Effector memory CD4-positive, alpha-beta T cell (primary cell): ENCODE data around the gene NLRX1.
"Not testable (repeated sequence)": the region's sequence is repeated elsewhere in the genome, so short reads cannot be mapped to it uniquely, and the experiment has no call there.

Experiments
- DNase-seq, 3 donors: peaks; one replicate each; pipeline ENCODE4 v3.0.0-alpha.2; 2020
- H3K27ac ChIP-seq: 2 replicates; pipeline ENCODE4 v1.7.0; 2013; ENCODE audit warnings: mild to moderate bottlenecking, low read length, moderate library complexity; ENCODE audit not compliant: insufficient read depth, poor library complexity, severe bottlenecking
- H3K27me3 ChIP-seq: replicated peaks from 2 replicates; pipeline ENCODE4 v1.7.0; 2013; ENCODE audit warnings: mild to moderate bottlenecking, low read length; ENCODE audit not compliant: insufficient read depth, control insufficient read depth, poor library complexity, severe bottlenecking
- H3K36me3 ChIP-seq: 2 replicates; pipeline ENCODE4 v1.7.0; 2013; ENCODE audit warnings: mild to moderate bottlenecking, low read length, moderate library complexity; ENCODE audit not compliant: control insufficient read depth, insufficient read depth
- H3K4me1 ChIP-seq: 2 replicates; pipeline ENCODE4 v1.7.0; 2013; ENCODE audit warnings: low read length, mild to moderate bottlenecking; ENCODE audit not compliant: control insufficient read depth, insufficient read depth, poor library complexity, severe bottlenecking
- H3K4me3 ChIP-seq: 2 replicates; pipeline ENCODE4 v1.7.0; 2013; ENCODE audit warnings: low read length, low read depth, mild to moderate bottlenecking; ENCODE audit not compliant: insufficient read depth, poor library complexity, severe bottlenecking
- H3K9me3 ChIP-seq: 2 replicates; pipeline ENCODE4 v1.7.0; 2013; ENCODE audit warnings: mild to moderate bottlenecking, low read length, moderate library complexity; ENCODE audit not compliant: control insufficient read depth

The NLRX1 gene

DNA sequence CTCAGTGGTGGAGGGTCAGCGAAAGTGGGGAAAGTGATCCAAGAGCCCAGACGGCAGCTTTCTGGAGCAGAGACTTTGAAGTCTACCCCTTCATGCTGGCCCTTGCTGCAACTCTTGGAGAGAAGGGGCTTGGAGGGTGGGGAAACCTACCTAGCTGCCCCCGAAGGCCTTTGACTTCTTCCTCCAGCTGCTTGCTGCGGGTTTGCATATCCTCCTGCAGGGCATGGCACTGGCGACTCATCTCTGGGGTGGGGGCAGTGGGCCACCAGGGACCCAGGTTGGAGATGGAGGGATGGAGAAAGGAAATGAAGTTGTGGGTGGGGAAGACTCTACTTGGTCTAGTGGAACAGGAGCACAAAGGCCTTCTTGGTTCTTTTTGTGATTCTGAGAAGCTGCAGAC, 24.5 kb downstream of the NLRX1 start:
- no peaks in the 10 kb centered on the region for H3K27me3 ChIP-seq
- H3K4me3 ChIP-seq, result no peak overlapping the region
- H3K9me3 ChIP-seq, result no peaks in the 10 kb centered on the region
- H3K4me1 ChIP-seq, result peaks cover 3% of the 10 kb centered on the region
- H3K27ac ChIP-seq, result no peak overlapping the region
- no peak for DNase-seq
- no peaks in the 10 kb centered on the region for H3K36me3 ChIP-seq

DNA sequence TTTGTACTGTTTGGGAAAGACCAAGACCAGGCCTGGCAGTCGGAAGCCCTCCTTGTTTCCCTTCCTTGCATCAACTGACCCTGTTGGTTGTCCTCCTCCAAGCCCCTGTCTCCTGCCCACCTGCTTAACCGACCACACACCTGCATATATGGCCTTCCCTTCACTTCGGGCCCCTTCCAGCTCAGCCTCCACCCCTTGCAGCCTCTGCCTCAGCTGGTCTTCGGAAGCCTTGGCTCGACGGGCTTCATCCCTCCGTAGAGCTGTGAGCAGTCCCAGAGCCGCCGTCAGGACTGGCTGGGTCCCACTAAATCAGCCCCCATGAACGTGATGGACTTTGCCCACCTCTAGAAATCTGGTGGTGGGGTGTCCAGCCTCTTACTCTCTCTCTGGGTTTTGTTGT, 25.1 kb downstream of the NLRX1 start:
- no peaks in the 10 kb centered on the region for H3K9me3 ChIP-seq
- H3K27me3 ChIP-seq, result no peaks in the 10 kb centered on the region
- H3K36me3 ChIP-seq, result no peaks in the 10 kb centered on the region
- H3K4me3 ChIP-seq, result no peak overlapping the region
- no peak for DNase-seq
- no peak overlapping the region for H3K27ac ChIP-seq
- peaks cover 3% of the 10 kb centered on the region for H3K4me1 ChIP-seq

DNA sequence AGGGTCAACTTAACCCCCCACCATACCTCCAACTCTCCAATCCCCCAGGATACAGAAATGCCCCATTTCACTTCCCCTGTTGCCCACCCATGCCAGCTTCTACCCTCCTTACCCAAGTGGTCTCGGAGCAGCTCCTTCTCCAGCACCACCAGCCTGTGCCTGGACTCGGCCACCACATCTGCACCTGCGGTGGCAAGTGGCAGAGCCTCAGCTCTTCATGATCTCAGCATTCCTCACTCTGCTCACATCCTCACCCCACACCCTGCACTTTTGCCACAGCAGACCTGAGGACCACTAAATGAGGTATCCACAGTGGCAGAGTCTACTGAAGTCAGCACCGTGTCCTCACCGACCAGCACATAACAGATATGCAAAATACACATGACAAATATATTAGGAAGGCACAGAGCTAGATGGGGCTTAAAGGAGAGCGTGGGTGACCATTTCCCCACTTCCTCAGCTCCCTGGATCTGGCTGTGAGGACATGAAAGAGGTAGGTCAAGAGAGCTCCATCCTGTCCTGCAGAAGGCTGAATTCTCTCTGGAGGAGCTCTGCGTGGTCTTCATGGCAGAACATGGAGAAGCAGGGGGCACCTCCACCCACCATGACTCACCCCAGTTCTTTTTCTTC, 26.4 kb downstream of the NLRX1 start:
- Histone ChIP-seq H3K9me3 (no peaks in the 10 kb centered on the region), H3K36me3 (no peaks in the 10 kb centered on the region), H3K4me1 (peaks cover 3% of the 10 kb centered on the region)

DNA sequence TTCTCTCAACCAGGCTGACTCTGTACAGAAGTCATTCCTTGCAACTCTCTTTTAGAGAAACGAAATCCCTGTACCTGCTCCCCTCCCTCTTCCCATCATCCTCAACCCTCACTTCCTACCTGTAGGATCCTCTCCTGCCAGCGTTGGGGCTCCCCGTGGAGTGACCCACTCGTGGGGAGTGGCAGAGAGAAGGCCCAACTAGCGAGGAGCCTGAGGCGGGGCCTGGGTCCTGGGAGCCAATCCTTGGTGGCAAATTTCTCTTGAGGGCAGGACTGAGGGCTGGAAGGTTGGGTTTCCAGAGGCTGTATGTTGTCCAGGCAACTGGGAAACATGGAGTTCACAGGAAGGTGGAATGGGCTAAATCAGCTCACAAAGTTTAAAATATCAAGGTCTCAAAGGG, 27.2 kb downstream of the NLRX1 start:
- H3K9me3 ChIP-seq, result no peaks in the 10 kb centered on the region
- no peaks in the 10 kb centered on the region for H3K27me3 ChIP-seq
- H3K4me3 ChIP-seq, result no peak overlapping the region
- no peak for DNase-seq
- no peak overlapping the region for H3K27ac ChIP-seq
- H3K36me3 ChIP-seq, result no peaks in the 10 kb centered on the region
- H3K4me1 ChIP-seq, result peaks cover 3% of the 10 kb centered on the region

More for the DNA sequence above, 26.4 kb downstream of the NLRX1 start:
- no peak overlapping the region for H3K4me3 ChIP-seq
- H3K27me3 ChIP-seq, result no peaks in the 10 kb centered on the region
- H3K27ac ChIP-seq, result no peak overlapping the region
- no peak for DNase-seq

DNA sequence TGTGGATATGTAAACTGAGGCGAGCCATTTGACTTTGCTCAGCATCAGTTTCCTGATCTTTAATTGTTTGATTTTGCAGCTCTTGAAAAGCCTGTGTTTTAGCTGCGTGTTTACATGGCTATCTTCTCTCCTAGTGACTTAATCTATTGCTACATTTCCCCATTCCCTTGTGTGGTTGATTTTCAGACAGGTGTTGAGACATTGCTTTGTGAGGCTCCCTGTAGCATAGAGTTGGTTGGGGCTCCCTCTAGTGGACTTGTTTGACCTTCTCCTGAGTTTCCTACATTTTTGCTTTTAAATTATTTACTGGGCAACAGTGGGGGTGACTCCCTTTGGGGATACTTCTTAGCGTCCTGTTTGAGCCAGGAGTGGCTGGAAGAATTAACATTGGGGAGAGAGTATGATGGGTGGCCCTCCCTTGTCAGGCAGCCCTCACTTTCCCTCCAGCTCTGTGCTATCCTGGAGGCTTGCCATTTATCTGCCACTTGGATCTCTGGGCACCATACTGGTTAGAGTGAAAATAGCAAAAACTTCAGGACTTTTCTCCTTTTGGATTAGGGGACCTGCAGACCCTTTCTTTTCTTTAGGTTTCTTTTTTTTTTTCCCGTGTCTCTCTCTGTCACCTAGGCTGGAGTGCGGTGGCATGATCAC, 28.4 kb downstream of the NLRX1 start:
- Histone ChIP-seq H3K4me3 (no peak overlapping the region), H3K4me1 (peaks cover 3% of the 10 kb centered on the region), H3K27me3 (no peaks in the 10 kb centered on the region), H3K36me3 (no peaks in the 10 kb centered on the region), H3K27ac (no peak overlapping the region), H3K9me3 (no peaks in the 10 kb centered on the region)
- DNase-seq, result peak; percentile 19 to 51 (median 37)

DNA sequence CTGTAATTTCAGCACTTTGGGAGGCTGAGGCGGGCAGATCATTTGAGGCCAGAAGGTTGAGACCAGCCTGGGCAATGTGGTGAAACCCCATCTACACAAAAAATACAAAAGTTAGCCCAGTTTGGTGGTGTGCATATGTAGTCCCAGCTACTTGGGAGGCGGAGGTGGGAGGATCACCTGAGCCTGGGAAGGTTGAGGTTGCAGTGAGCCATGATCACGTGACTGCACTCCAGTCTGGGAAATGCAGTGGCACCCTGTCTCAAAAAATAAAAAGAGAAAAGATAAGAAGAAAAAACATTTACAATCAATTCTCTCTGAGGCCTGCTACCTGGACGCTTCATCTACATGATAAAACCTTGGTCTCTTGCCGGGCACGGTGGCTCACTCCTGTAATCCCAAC, 30.4 kb downstream of the NLRX1 start:
- no peak overlapping the region for H3K27ac ChIP-seq
- H3K9me3 ChIP-seq, result no peaks in the 10 kb centered on the region
- peaks cover 3% of the 10 kb centered on the region for H3K4me1 ChIP-seq
- DNase-seq, result no peak
- no peaks in the 10 kb centered on the region for H3K36me3 ChIP-seq
- no peaks in the 10 kb centered on the region for H3K27me3 ChIP-seq
- no peak overlapping the region for H3K4me3 ChIP-seq

DNA sequence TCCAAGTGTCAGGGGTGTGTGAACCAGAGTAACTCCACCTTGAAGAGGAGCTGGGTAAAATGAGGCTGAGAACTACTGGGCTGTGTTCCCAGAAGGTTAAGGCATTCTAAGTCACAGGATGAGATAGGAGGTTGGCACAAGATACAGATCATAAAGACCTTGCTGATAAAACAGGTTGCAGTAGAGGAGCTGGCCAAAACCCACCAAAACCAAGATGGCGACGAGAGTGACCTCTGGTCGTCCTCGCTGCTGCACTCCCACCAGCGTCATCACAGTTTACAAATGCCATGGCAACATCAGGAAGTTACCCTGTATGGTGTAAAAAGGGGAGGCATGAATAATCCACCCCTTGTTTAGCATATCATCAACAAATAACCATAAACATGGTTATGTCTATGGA, 32.7 kb downstream of the NLRX1 start:
- not testable (repeated sequence) for DNase-seq, H3K27me3 ChIP-seq, H3K27ac ChIP-seq

DNA sequence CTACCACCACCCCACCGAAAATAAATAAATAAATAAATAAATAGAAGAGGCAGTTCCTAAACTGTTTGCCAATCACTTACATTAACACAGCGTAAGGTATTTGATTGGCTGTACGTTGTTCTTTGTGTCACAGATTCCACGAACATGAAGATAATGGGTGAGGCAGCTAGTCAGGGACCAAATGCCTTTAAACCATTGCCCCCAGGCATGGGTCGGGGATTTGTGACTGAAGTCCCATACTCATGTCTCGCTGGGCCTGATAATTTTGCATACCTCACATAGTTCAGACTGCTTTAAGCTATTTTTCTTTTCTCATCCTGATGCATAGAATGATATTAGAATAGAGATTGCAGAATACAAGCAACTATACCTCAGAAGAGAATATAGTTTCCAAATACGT, 34.0 kb downstream of the NLRX1 start:
- no peak for DNase-seq
- Histone ChIP-seq H3K4me3 (no peak overlapping the region), H3K36me3 (no peaks in the 10 kb centered on the region), H3K9me3 (no peaks in the 10 kb centered on the region), H3K4me1 (peaks cover 6% of the 10 kb centered on the region), H3K27ac (no peak overlapping the region), H3K27me3 (no peaks in the 10 kb centered on the region)

More for the DNA sequence above, 32.7 kb downstream of the NLRX1 start:
- H3K36me3 ChIP-seq, H3K4me3 ChIP-seq, H3K9me3 ChIP-seq, H3K4me1 ChIP-seq: not testable (repeated sequence)

DNA sequence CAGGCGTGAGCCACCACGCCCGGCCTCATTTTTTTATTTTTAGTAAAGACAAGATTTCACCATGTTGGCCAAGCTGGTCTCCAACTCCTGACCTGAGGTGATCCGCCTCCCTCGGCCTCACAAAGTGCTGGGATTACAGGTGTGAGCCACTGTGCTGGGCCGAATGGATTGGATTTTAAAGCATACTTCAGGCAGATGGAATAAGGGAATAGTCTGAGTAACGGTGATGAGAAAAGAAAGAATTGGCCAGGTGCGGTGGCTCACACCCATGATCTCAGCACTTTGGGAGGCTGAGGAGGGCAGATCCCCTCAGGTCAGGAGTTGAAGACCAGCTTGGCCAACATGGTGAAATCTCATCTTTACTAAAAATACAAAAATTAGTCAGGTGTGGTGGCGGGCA, 35.5 kb downstream of the NLRX1 start:
- peaks cover 8% of the 10 kb centered on the region for H3K4me1 ChIP-seq
- no peak for DNase-seq
- no peak overlapping the region for H3K4me3 ChIP-seq
- H3K9me3 ChIP-seq, result no peaks in the 10 kb centered on the region
- no peaks in the 10 kb centered on the region for H3K27me3 ChIP-seq
- H3K36me3 ChIP-seq, result no peaks in the 10 kb centered on the region
- H3K27ac ChIP-seq, result no peak overlapping the region

DNA sequence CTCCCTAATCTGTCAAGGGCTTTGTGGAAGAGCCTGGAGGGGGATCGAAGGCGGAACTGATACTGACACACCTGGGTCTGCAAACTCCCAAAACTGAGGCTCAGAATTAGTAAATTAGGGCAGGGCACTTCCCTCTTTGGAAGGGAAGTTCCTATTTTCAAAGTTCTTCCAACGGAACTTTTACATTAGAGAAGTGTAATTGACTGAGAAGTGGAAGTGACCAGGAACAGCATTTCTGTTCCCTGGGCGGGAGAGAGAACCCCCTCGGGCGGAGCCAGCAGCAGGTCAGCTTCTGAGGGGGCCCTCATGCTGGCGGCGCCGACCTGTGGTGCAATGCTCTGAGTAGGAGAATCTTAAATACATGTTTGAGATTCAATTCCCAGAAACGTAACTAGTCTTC, 36.6 kb downstream of the NLRX1 start:
- no peak overlapping the region for H3K4me3 ChIP-seq
- H3K27ac ChIP-seq, result no peak overlapping the region
- H3K4me1 ChIP-seq, result peaks cover 12% of the 10 kb centered on the region
- H3K36me3 ChIP-seq, result no peaks in the 10 kb centered on the region
- no peak for DNase-seq
- H3K9me3 ChIP-seq, result no peaks in the 10 kb centered on the region
- no peaks in the 10 kb centered on the region for H3K27me3 ChIP-seq
